ENCODE data around the gene DNAJB5.

GRCh38 chr9:34990908-34991606 is 1.5 kb downstream of the DNAJB5 start:
- TF ChIP-seq CTCF (IDR thresholded peaks at IDR 0.05) (no peak), POLR2A (IDR thresholded peaks at IDR 0.05) (no peak)

All from heart left ventricle (tissue), 13 donors.